Measurements from ENCODE around the gene NFATC2IP. TPM values are rescaled to one million over a fixed set of nuclear protein-coding genes. Genes with fewer than 3 reads are reported as not detected.

NFATC2IP gene
- total and polyA plus RNA-seq, 2 of the 8 experiments (the other 6 are each of a cell fraction or from before 2014, with no cell fraction given) = 54.4 to 71.5 TPM

DNA sequence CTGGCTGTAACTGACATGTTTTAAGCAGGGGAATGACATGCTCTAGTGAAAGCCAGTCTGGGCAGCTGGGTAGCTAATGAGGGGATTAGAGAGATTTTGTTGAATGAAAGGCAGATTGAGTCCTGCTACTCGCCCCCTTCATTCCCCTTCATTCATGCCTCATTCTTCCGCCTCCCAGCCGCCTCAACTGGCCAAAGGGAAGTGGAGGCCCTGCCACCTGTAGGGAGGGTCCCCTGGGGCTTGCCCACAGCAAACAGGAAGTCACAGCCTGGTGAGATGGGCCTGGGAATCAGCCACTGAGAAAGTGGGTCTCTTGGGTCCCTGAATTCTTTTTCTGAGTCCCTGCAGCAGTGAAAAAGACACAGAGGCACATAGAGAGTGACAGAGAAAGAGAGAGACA is 20.1 kb upstream of the NFATC2IP start:
- no peaks in the 10 kb centered on the region for H3K79me2 ChIP-seq (ENCODE audit: control insufficient read depth in 1 of 2, insufficient read depth in 2 of 2, low read length in 2 of 2)
- no peak for FAIRE-seq
- H3K14ac ChIP-seq (ENCODE audit: insufficient read length) = no peak overlapping the region
- no peak overlapping the region for H3K23ac ChIP-seq (ENCODE audit: insufficient read length)
- no peak overlapping the region for H2BK20ac ChIP-seq (ENCODE audit: low read length)
- POLR2A ChIA-PET (ENCODE audit: partially characterized antibody) = interaction anchor here (1.4 to 1.7 kb wide), 2 partner anchors 13 to 108 kb away, joined by 3 to 4 read pairs; partner anchors contain the start of gene ATXN2L
- H3K4me3 ChIP-seq (ENCODE audit: extremely low read depth in 1 of 4, insufficient read depth in 2 of 4, low read depth in 3 of 4, low read length in 4 of 4) = no peak overlapping the region
- no peak overlapping the region for H4K8ac ChIP-seq (ENCODE audit: extremely low read depth, insufficient read depth, low read length)
- no peak overlapping the region for H2BK12ac ChIP-seq (ENCODE audit: low read depth, low read length)
- H2BK15ac ChIP-seq (ENCODE audit: low read length) = no peak overlapping the region
- no peaks in the 10 kb centered on the region for H3K27me3 ChIP-seq (replicated peaks in 1 of 4; ENCODE audit: control insufficient read depth in 3 of 4, extremely low read depth in 1 of 4, insufficient read depth in 3 of 4, low read length in 3 of 4)
- H2AFZ ChIP-seq (ENCODE audit: low read length) = no peak overlapping the region
- H3K4me2 ChIP-seq (ENCODE audit: insufficient read depth in 1 of 2, low read depth in 2 of 2, low read length in 2 of 2) = no peak overlapping the region
- no peak overlapping the region for H3K4ac ChIP-seq (replicated peaks; ENCODE audit: insufficient read length, low read depth, low read length)
- H3K36me3 ChIP-seq (ENCODE audit: control insufficient read depth in 2 of 4, insufficient read depth in 4 of 4, low read length in 3 of 4) = no peaks in the 10 kb centered on the region
- no peak overlapping the region for H2AK5ac ChIP-seq (ENCODE audit: low read depth, low read length)
- H3K79me1 ChIP-seq (ENCODE audit: low read depth, low read length) = no peaks in the 10 kb centered on the region
- no peak overlapping the region for H2BK5ac ChIP-seq (ENCODE audit: low read depth, low read length)
- no peak overlapping the region for H4K91ac ChIP-seq (replicated peaks; ENCODE audit: insufficient read length, low read length)
- H2BK120ac ChIP-seq (replicated peaks; ENCODE audit: low read depth, low read length) = no peak overlapping the region
- no peak overlapping the region for H3K56ac ChIP-seq (replicated peaks; ENCODE audit: insufficient read length, low read depth, low read length)
- H3K9me3 ChIP-seq (ENCODE audit: insufficient read depth in 2 of 2, low read depth in 1 of 2, low read length in 1 of 2) = no peaks in the 10 kb centered on the region
- H4K20me1 ChIP-seq (replicated peaks in 1 of 2; ENCODE audit: control insufficient read depth in 1 of 2, insufficient read depth in 2 of 2, low read length in 2 of 2) = no peaks in the 10 kb centered on the region
- TF ChIP-seq FOSL1 (IDR thresholded peaks at IDR 0.05; ENCODE audit: insufficient read depth, low read depth, low read length) = no peak
- TF ChIP-seq, protein P1, sequence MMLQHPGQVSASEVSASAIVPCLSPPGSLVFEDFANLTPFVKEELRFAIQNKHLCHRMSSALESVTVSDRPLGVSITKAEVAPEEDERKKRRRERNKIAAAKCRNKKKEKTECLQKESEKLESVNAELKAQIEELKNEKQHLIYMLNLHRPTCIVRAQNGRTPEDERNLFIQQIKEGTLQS (IDR thresholded peaks at IDR 0.05; ENCODE audit: insufficient read depth, low read depth, low read length) = no peak
- no peak for TF ChIP-seq RAD21 (IDR thresholded peaks at IDR 0.05 in 1 of 2, conservative IDR thresholded peaks at IDR 0.05 in 1 of 2; ENCODE audit: low read depth in 2 of 2, low read length in 2 of 2)
- TF ChIP-seq EZH2 (IDR thresholded peaks at IDR 0.05; ENCODE audit: low read depth, low read length, severe bottlenecking) = no peak
- no peak for TF ChIP-seq NANOG (IDR thresholded peaks at IDR 0.05; ENCODE audit: insufficient read depth, low read depth, low read length, poor library complexity, severe bottlenecking)
- TF ChIP-seq CTCF (IDR thresholded peaks at IDR 0.05; ENCODE audit: control extremely low read depth in 1 of 3, insufficient read depth in 1 of 3, low read depth in 1 of 3, low read length in 3 of 3) = no peak
- TF ChIP-seq PHF8 (conservative IDR thresholded peaks at IDR 0.05; ENCODE audit: low read depth, low read length) = no peak
- H3K27ac ChIP-seq (ENCODE audit: low read depth, low read length) = no peak overlapping the region
- H3K18ac ChIP-seq (ENCODE audit: extremely low read depth, low read length) = no peak overlapping the region
- CTCF ChIA-PET (ENCODE audit: partially characterized antibody) = interaction anchor here (3.6 kb wide), 1 partner anchor 13 kb away, joined by 32 read pairs; no protein-coding TSS in a partner anchor
- H4K5ac ChIP-seq (ENCODE audit: insufficient read length, low read depth, low read length) = no peak overlapping the region
- DNase-seq (ENCODE audit: low read depth in 1 of 2, low spot score in 2 of 2) = no peak
- no peak overlapping the region for H3K9ac ChIP-seq (replicated peaks in 1 of 4; ENCODE audit: extremely low read depth in 1 of 4, low read depth in 3 of 4, low read length in 3 of 4)
- WGBS, 2 experiments (ENCODE audit: extremely low coverage in 1 of 2, insufficient coverage in 1 of 2, insufficient read length in 1 of 2, insufficient replicate concordance in 2 of 2, low coverage in 1 of 2, low lambda C conversion rate in 2 of 2, missing lambda C conversion rate in 1 of 2) = 70% methylated on average over 3 of the region's 3 CpGs; no CpG with 5 or more reads in 1 of the 2 experiments
- peaks cover 2% of the 10 kb centered on the region for H3K23me2 ChIP-seq (ENCODE audit: low read depth, low read length)
- H3K4me1 ChIP-seq (replicated peaks in 1 of 4; ENCODE audit: control insufficient read depth in 3 of 4, insufficient read depth in 4 of 4, low read length in 3 of 4) = no peaks in the 10 kb centered on the region

Data from H1 (cell line).